ENCODE data around the gene HMHB1. TPM values are rescaled to one million over a fixed set of nuclear protein-coding genes. Genes with fewer than 3 reads are reported as not detected.
A peak's percentile ranks its signal among the peaks of the same experiment; 100 is the strongest.

Gene HMHB1
- total RNA-seq, 2 experiments from 2014 or later = 1.2 TPM; not detected in 1

DNA sequence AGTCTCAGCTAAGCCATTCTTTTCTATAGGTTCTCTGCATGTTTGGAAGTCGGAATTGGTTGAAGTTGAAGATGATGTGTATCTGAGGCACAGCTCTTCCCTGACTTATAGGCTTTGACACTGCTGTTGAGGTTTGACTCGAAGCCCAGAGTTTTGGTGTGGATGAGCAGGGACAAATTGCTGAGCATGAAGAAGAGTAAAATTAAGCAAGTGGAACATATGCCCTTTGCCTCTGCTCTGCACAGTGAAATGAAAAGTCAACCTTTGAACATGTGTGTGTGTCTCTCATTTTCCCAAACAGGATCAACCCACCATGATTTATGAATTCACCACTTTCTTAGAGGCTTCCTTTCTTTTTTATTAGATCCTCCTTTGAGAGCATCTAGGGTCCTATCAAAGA, 8.5 kb downstream of the HMHB1 start:
- Mint-ChIP-seq H3K27me3 (peaks cover 2% of the 10 kb centered on the region), H3K36me3 (peaks cover 3% of the 10 kb centered on the region), H3K9me3 (ENCODE audit: low read depth) (no peaks in the 10 kb centered on the region), H3K27ac (no peak overlapping the region), H3K4me3 (no peak overlapping the region), H3K4me1 (no peaks in the 10 kb centered on the region)
- CTCF ChIA-PET = no interaction called here
- ATAC-seq (no peak), DNase-seq (no peak)

DNA sequence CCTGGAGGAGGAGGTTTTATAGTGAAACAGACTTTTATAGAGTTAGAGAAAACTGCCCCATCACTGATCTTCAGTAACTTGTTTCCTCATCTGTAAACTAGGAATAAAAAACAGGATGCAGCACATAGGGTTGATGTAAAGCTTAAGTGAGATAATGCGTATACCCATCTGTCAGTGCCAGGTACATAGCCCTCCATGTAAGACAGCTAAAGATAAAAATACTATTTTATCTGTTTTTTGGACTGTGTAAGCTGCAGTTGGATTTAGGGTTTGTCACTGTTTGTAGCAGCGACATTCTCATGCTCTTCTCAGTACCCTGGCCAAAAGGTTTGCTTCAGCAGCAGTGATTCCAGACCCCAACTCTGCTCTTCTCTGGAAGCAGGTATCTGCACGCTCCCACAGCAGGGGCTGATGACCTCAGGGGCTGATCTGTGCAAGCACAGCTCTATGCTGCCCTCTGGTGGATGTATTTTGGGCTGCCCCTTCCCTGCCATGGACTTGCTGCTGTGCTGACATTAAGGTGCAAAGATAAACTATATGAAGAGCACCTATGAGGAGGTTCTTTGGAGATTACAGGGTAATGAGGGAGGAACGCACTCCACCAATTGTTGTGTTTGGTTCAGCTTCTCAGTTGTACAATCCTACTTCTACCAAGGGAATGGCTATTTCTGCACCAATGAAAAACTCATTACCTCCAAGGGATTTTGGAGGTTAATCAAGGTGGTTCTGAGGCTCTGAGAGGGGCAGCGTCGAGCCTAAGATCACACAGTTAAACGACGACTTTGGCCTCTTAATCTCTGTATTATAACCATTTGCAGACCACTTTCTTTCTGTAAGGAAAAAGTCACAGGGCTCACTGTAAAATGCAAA, 13.1 kb downstream of the HMHB1 start:
- no peak overlapping the region for H3K4me3 Mint-ChIP-seq
- CTCF ChIA-PET = interaction anchor here (0.6 to 2.3 kb wide), 19 partner anchors 9 to 901 kb away, joined by 3 to 11 read pairs (median 4); partner anchors contain the start of gene NR3C1
- DNase-seq = peak; percentile 89
- H3K4me1 Mint-ChIP-seq = peaks cover 21% of the 10 kb centered on the region
- H3K27ac Mint-ChIP-seq = no peak overlapping the region
- peaks cover 2% of the 10 kb centered on the region for H3K36me3 Mint-ChIP-seq
- no peaks in the 10 kb centered on the region for H3K9me3 Mint-ChIP-seq (ENCODE audit: low read depth)
- no peaks in the 10 kb centered on the region for H3K27me3 Mint-ChIP-seq
- peak; percentile 86 for ATAC-seq

DNA sequence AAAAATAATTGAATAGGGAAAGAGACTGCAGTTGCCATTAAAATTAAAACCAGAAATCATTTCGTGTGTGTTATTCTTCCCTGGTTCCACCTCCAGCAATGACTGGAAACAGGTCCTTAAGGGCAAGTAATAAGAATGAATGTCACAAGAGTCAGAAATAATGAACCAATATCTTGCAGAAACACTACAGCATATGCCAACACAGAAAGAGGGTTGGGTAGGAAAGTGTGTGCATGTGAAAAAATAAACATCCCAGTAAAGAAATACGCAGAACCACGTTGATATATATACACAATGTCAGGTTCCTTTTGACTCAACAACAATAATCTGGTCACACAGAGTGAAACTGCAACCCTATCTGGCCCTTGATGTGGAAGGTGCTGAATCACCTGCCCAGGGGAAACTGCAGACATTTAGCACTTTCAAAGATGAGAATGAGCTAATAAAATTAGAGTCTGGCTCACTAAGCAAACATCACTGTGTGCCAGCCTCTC, 15.0 kb downstream of the HMHB1 start:
- Mint-ChIP-seq H3K27me3 (no peaks in the 10 kb centered on the region), H3K4me1 (peaks cover 21% of the 10 kb centered on the region)

DNA sequence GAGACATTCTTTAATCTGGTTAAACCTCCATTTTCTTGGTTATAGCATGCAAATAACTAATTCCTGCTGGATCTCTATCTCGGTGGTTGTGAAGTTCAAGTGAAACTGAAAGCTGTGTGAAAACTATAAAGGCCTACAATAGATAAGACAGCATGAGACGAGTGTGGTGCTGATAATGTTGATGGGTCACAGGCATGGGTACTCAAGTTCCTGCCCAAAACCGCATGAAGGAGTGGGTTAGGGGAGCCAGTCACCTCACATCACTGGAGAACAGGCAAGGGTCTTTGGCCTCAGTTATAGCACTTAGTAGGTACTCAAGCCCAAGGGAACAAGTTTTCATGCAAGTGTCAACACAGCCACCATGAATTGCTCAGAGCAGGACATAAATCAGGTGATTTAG, 16.7 kb downstream of the HMHB1 start:
- CTCF ChIA-PET = interaction anchor here (1.0 to 1.7 kb wide), 4 partner anchors 364 to 940 kb away, joined by 3 read pairs; no protein-coding TSS in a partner anchor
- Mint-ChIP-seq H3K4me1 (peaks cover 21% of the 10 kb centered on the region), H3K36me3 (peaks cover 2% of the 10 kb centered on the region), H3K27me3 (no peaks in the 10 kb centered on the region), H3K27ac (peak overlapping the region; percentile 61), H3K4me3 (peak overlapping the region; percentile 53), H3K9me3 (ENCODE audit: low read depth) (no peaks in the 10 kb centered on the region)
- DNase-seq = no peak
- peak; percentile 56 for ATAC-seq

More for the DNA sequence above, 15.0 kb downstream of the HMHB1 start:
- Mint-ChIP-seq H3K36me3 (peaks cover 2% of the 10 kb centered on the region), H3K27ac (peak overlapping the region; percentile 21), H3K4me3 (no peak overlapping the region), H3K9me3 (ENCODE audit: low read depth) (no peaks in the 10 kb centered on the region)
- ATAC-seq (peak; percentile 70), DNase-seq (peak; percentile 66)
- CTCF ChIA-PET = interaction anchor here (1.1 to 1.9 kb wide), 7 partner anchors 15 to 905 kb away, joined by 3 to 10 read pairs (median 3); partner anchors contain the start of genes HMHB1 and NR3C1

DNA sequence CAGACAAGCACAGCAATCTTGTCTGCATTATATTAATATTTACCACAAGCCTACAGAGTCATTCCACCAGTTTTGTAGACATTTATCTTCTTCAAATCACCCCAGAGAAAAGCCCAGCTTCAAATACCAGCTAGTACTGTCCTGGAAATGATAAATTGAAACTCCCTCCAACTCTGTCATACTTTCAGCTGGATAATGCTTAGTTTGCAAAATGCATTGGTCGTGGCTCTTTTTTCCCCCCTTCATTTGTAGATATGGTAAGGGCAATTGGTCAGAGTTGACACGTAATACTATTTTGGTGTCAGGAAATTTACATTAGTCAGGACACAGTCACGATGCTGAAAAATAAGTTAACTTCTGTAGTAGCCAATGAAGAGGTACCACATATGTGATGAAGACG, 21.2 kb downstream of the HMHB1 start:
- ATAC-seq (no peak), DNase-seq (no peak)
- CTCF ChIA-PET = no interaction called here
- peaks cover 7% of the 10 kb centered on the region for H3K4me1 Mint-ChIP-seq
- H3K27ac Mint-ChIP-seq = no peak overlapping the region
- H3K4me3 Mint-ChIP-seq = no peak overlapping the region
- H3K9me3 Mint-ChIP-seq (ENCODE audit: low read depth) = no peaks in the 10 kb centered on the region
- no peaks in the 10 kb centered on the region for H3K27me3 Mint-ChIP-seq
- peaks cover 2% of the 10 kb centered on the region for H3K36me3 Mint-ChIP-seq

DNA sequence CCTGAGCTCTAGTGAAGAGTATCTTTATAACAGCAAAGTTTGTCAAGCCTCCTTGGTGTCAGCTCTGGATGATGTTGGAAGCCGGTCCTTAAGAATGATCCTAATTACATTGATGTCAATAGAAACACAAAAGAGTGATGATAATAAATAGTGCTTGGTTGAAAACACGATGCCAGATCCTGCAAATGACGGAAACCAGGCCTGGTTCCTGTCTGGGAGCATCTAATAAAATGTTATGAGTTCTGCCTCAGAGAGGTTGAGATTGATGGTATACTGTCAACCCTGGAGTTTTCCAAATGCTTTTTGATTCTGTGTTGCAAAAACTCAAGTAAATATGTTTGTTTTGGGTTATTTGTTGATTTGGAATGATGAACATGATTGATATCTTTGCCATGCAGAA, 23.3 kb downstream of the HMHB1 start:
- ATAC-seq (no peak), DNase-seq (no peak)
- no peaks in the 10 kb centered on the region for H3K4me1 Mint-ChIP-seq
- CTCF ChIA-PET = no interaction called here
- H3K27me3 Mint-ChIP-seq = no peaks in the 10 kb centered on the region
- no peaks in the 10 kb centered on the region for H3K9me3 Mint-ChIP-seq (ENCODE audit: low read depth)
- no peak overlapping the region for H3K4me3 Mint-ChIP-seq
- H3K27ac Mint-ChIP-seq = no peak overlapping the region
- H3K36me3 Mint-ChIP-seq = no peaks in the 10 kb centered on the region

DNA sequence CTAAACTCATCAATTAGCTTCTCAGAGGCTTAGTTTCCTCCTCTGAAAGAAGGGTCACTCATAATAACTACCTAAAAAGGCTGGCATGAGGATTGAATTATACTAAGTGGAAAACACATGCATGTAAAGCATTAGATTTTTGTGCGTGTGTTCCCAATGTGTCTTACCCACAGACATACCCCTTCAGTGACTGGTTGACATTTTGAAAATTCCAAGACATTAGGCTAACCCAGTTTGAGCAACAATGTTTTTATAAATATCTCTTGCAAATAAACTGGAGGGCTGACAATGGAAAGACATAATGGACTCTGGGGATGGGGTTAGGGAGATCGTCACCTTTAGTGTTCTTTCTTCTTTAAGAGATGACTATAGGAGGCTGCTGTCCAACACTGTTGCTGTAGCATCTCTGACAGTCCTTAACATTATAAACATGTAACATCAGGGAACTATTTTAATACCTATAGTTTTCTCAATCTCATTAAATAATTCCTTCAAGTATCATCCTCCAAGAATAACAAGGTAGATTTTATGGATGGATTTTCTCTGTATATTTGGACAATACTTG, 24.3 kb downstream of the HMHB1 start:
- DNase-seq (no peak), ATAC-seq (no peak)
- Mint-ChIP-seq H3K4me3 (no peak overlapping the region), H3K27ac (no peak overlapping the region), H3K36me3 (no peaks in the 10 kb centered on the region), H3K27me3 (peaks cover 4% of the 10 kb centered on the region), H3K4me1 (no peaks in the 10 kb centered on the region), H3K9me3 (ENCODE audit: low read depth) (no peaks in the 10 kb centered on the region)
- CTCF ChIA-PET = no interaction called here

DNA sequence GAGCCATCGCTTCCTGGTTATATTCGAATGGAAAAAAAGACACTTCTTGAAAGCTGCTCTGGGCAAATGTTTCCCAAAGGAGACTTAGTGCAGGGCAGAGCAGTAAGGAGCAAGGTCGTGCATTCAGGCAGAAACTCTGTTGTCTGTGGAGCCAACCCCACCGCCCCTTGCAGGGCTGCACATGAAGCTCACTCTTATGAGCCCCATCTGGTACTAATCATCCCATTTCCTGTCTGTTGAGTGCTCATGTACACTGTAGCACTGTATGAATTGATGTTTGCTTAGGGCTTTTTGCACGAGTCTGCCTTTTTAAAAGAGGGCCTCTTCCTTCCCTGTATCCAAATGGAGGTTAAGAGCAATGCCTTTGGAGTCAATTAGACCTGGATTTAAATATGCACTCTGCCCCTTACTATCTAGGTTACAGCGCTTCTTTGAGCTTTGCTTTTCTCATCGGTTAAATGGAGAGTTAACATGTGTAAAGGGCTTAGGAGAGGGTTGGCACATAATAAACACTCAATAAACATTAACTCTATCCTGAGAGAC, 25.4 kb downstream of the HMHB1 start:
- Mint-ChIP-seq H3K4me1 (no peaks in the 10 kb centered on the region), H3K27ac (no peak overlapping the region), H3K9me3 (ENCODE audit: low read depth) (no peaks in the 10 kb centered on the region), H3K27me3 (peaks cover 10% of the 10 kb centered on the region), H3K4me3 (no peak overlapping the region), H3K36me3 (no peaks in the 10 kb centered on the region)
- ATAC-seq (no peak), DNase-seq (no peak)
- CTCF ChIA-PET = interaction anchor here (0.8 kb wide), 1 partner anchor 309 kb away, joined by 3 read pairs; no protein-coding TSS in a partner anchor

DNA sequence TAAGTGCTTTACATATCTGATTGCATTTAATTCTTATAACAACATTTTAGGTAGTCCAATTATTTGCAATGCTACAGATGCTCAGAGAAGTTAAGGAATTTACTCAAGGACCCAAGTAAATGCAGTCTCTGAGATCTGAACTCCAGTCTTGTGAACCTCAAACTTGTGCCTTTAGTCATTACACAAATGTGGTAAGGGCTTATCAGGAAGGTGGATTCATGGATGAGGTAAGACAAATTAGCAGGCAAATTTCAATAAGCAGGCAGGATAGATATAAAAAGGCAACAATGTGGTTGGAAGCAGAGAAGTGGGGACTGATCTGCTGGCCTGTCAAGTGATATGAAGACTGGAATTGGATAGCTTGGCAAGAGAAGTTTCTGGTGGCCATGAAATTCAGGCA, 29.5 kb downstream of the HMHB1 start:
- H3K27ac Mint-ChIP-seq = no peak overlapping the region
- H3K36me3 Mint-ChIP-seq = no peaks in the 10 kb centered on the region
- H3K4me1 Mint-ChIP-seq = no peaks in the 10 kb centered on the region
- CTCF ChIA-PET = no interaction called here
- H3K9me3 Mint-ChIP-seq (ENCODE audit: low read depth) = no peaks in the 10 kb centered on the region
- H3K4me3 Mint-ChIP-seq = no peak overlapping the region
- ATAC-seq (no peak), DNase-seq (no peak)
- peaks cover 14% of the 10 kb centered on the region for H3K27me3 Mint-ChIP-seq

DNA sequence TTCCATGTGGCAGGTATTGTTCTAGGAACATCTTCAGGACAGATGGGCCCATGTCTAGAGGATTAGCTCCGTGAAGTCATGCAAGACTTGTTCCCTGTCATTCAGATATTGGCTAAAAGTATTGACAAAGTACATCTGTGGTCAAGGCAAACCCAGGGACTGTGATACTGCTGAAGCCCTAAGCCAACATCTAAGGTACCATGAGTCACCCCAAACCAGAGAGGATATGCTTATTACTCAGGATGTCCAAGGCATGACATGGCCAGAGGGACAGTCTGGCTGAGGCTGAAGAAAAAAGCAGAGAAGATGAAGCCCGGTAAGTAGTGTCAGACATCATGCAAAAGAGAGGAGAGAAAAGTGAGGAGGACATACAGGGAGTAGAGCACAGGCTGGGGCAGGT, 31.0 kb downstream of the HMHB1 start:
- DNase-seq = no peak
- no peaks in the 10 kb centered on the region for H3K9me3 Mint-ChIP-seq (ENCODE audit: low read depth)
- H3K4me3 Mint-ChIP-seq = no peak overlapping the region
- H3K36me3 Mint-ChIP-seq = no peaks in the 10 kb centered on the region
- no peaks in the 10 kb centered on the region for H3K4me1 Mint-ChIP-seq
- H3K27me3 Mint-ChIP-seq = peaks cover 14% of the 10 kb centered on the region
- CTCF ChIA-PET = interaction anchor here (0.6 kb wide), 1 partner anchor 451 kb away, joined by 3 read pairs; no protein-coding TSS in a partner anchor
- ATAC-seq = no peak
- no peak overlapping the region for H3K27ac Mint-ChIP-seq

DNA sequence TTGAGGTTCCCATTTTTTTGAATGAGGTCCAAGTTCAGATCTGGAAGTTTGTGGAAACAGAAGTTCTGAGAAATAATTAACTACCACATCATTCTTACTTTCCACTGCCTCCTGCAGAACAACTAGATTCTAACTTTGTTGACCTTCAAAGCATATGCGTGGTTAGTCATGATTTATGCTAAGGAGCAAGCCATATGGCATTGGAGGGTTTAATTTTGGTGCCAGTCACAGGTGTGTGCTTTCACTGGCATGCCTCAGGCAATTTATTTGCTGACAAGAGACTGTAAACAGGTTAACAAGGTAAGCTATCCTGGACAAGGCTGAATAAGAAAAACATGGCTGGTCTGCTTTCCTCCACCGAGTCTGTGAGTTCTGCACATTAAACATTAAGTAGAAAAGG, 31.5 kb downstream of the HMHB1 start:
- no peak overlapping the region for H3K4me3 Mint-ChIP-seq
- peaks cover 14% of the 10 kb centered on the region for H3K27me3 Mint-ChIP-seq
- DNase-seq (no peak), ATAC-seq (no peak)
- no peaks in the 10 kb centered on the region for H3K4me1 Mint-ChIP-seq
- H3K9me3 Mint-ChIP-seq (ENCODE audit: low read depth) = no peaks in the 10 kb centered on the region
- no peak overlapping the region for H3K27ac Mint-ChIP-seq
- no peaks in the 10 kb centered on the region for H3K36me3 Mint-ChIP-seq
- CTCF ChIA-PET = no interaction called here

DNA sequence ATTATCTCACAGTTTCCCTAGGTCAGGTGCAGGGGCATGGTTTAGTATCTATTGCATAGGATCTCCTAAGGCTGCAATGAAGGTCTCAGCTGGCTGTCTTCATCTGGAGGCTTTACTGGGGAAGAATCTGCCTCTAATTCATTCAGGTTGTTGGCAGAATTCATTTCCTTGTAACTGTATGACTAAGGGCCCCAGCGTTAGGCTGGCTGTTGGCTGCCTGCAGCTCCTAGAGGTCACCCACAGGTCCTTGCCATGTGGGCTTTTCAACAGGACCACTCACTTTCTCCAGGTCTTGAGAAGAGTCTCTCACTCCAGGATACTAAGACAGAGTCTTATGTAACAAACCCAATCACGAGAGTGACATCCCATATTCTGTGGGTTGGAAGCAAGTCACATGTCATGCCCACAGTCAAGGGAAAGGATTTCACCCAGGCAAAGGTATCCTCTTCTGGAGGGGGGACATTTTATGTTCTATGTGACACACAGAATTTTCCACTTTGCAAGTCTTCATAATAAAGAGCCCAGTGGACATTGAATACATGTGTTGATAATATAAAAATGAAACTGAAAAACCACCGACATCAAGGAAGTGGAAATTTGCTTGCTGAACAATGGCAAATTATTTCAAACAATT, 38.2 kb downstream of the HMHB1 start:
- peak overlapping the region; percentile 32 for H3K4me3 Mint-ChIP-seq
- H3K9me3 Mint-ChIP-seq (ENCODE audit: low read depth) = peaks cover 2% of the 10 kb centered on the region
- H3K36me3 Mint-ChIP-seq = no peaks in the 10 kb centered on the region
- CTCF ChIA-PET = no interaction called here
- DNase-seq (no peak), ATAC-seq (peak; percentile 39)
- no peaks in the 10 kb centered on the region for H3K27me3 Mint-ChIP-seq
- peaks cover 6% of the 10 kb centered on the region for H3K4me1 Mint-ChIP-seq
- peak overlapping the region; percentile 50 for H3K27ac Mint-ChIP-seq

DNA sequence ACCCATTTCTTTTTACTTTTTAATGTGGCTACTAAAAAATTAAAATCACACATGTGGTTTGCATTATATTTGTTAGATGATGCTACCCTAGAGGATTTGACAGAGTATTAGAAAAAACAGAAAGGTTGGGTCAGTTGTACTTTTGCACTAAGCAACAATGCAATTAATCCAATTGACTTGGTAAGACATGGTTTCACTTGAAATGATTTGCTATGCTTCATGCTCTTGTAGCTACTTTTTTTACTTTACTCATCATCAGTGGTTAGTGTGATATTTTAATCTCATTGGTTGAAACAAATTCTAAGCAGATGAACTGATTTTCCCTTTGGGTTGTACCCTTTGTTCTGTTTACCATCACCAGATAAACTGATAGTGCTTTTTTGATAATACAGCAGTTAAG, 39.4 kb downstream of the HMHB1 start:
- CTCF ChIA-PET = no interaction called here
- Mint-ChIP-seq H3K4me1 (peaks cover 6% of the 10 kb centered on the region), H3K36me3 (no peaks in the 10 kb centered on the region), H3K27ac (no peak overlapping the region), H3K27me3 (no peaks in the 10 kb centered on the region), H3K4me3 (no peak overlapping the region), H3K9me3 (ENCODE audit: low read depth) (peaks cover 2% of the 10 kb centered on the region)
- no peak for ATAC-seq
- no peak for DNase-seq
